Common myeloid progenitor, CD34-positive (primary cell): ENCODE results near the gene OCRL.
A peak's percentile ranks its signal among the peaks of the same experiment; 100 is the strongest.
"Not testable (repeated sequence)": the region's sequence is repeated elsewhere in the genome, so short reads cannot be mapped to it uniquely, and the experiment has no call there.

Source experiments
- CTCF ChIA-PET: fragments of 350-600 bp; sonication (Branson Sonifier 250); formaldehyde crosslinking; loops from one replicate; lab custom pipeline; 2021; ENCODE audit warnings: antibody characterized with exemption; lab: Charles Lee
- POLR2A ChIA-PET: fragments of 350-600 bp; sonication (Branson Sonifier 250); formaldehyde crosslinking; loops from one replicate; lab custom pipeline; 2021; ENCODE audit warnings: antibody characterized with exemption; lab: Charles Lee
- DNase-seq, 3 donors: peaks; one replicate each; pipeline versions ENCODE4 v3.0.0 to v3.0.0-alpha.2; 2013
- H3K27ac ChIP-seq, 2 experiments: 1 replicate in 1 of 2; 2 replicates in 1 of 2; pipeline ENCODE4 v1.7.0; 2013; ENCODE audit warnings: inconsistent platforms in 2 of 2, low read length in 2 of 2, mild to moderate bottlenecking in 2 of 2, low read depth in 1 of 2, moderate library complexity in 1 of 2; ENCODE audit not compliant: severe bottlenecking in 2 of 2, insufficient read depth in 1 of 2, poor library complexity in 1 of 2
- H3K27me3 ChIP-seq, 5 experiments: replicated peaks in 2 of 5; 1 replicate in 3 of 5; 2 replicates in 2 of 5; pipeline versions ENCODE4 v1.6.1 to v1.7.0; 2013; ENCODE audit warnings: low read length in 4 of 5, mild to moderate bottlenecking in 2 of 5, moderate library complexity in 2 of 5, inconsistent platforms in 1 of 5; ENCODE audit not compliant: insufficient read depth in 5 of 5, control insufficient read depth in 4 of 5
- H3K36me3 ChIP-seq, 4 experiments: 1 replicate in 2 of 4; 2 replicates in 2 of 4; pipeline versions ENCODE4 v1.6.1 to v1.7.0; 2013; ENCODE audit warnings: low read length in 3 of 4, control low read depth in 1 of 4, mild to moderate bottlenecking in 1 of 4; ENCODE audit not compliant: control insufficient read depth in 4 of 4, insufficient read depth in 4 of 4
- H3K4me1 ChIP-seq, 4 experiments: 1 replicate in 3 of 4; 2 replicates in 1 of 4; pipeline versions ENCODE4 v1.6.1 to v1.7.1; 2013; ENCODE audit warnings: low read length in 3 of 4, mild to moderate bottlenecking in 3 of 4, control low read depth in 1 of 4, inconsistent platforms in 1 of 4, moderate library complexity in 1 of 4; ENCODE audit not compliant: control insufficient read depth in 4 of 4, insufficient read depth in 4 of 4; ENCODE audit errors: control extremely low read depth in 1 of 4
- H3K4me3 ChIP-seq, 7 experiments: 1 replicate in 4 of 7; 2 replicates in 3 of 7; pipeline versions ENCODE4 v1.5.1 to v1.7.0; 2013; ENCODE audit warnings: mild to moderate bottlenecking in 7 of 7, low read length in 6 of 7, moderate library complexity in 6 of 7, inconsistent platforms in 2 of 7, low read depth in 2 of 7, control low read depth in 1 of 7; ENCODE audit not compliant: insufficient read depth in 4 of 7, control insufficient read depth in 1 of 7; ENCODE audit errors: extremely low read depth in 1 of 7
- H3K9me3 ChIP-seq, 5 experiments: 1 replicate in 4 of 5; 2 replicates in 1 of 5; pipeline versions ENCODE4 v1.6.1 to v1.7.1; 2013; ENCODE audit warnings: low read length in 4 of 5, mild to moderate bottlenecking in 2 of 5, inconsistent platforms in 1 of 5, low read depth in 1 of 5, moderate library complexity in 1 of 5; ENCODE audit not compliant: control insufficient read depth in 4 of 5, insufficient read depth in 2 of 5; ENCODE audit errors: control extremely low read depth in 1 of 5
- WGBS: methylation state at CpG from one replicate; pipeline ENCODE4 v1.1.5; 2013; ENCODE audit not compliant: insufficient coverage; 5-methylcytosine and 5-hydroxymethylcytosine counted together

OCRL gene

GRCh38 chrX:129553619-129554288, 13.7 kb downstream of the OCRL start:
- DNase-seq, result peak in 2 of 3 donors; percentile 56 to 71
- WGBS, result 33% methylated on average over 3 of the region's 3 CpGs
- no peaks in the 10 kb centered on the region for H3K27me3 ChIP-seq
- ChIA-PET POLR2A (interaction anchor here (0.6 kb wide), 1 partner anchor 12 kb away, joined by 3 read pairs; no protein-coding TSS in a partner anchor), CTCF (no interaction called here)
- peaks cover 0 to 25% (median 10%) of the 10 kb centered on the region in 4 experiments for H3K36me3 ChIP-seq
- no peak overlapping the region for H3K4me3 ChIP-seq
- no peaks in the 10 kb centered on the region for H3K9me3 ChIP-seq
- no peak overlapping the region for H3K27ac ChIP-seq
- H3K4me1 ChIP-seq, result peaks cover 0 to 11% (median 5%) of the 10 kb centered on the region in 4 experiments

DNA sequence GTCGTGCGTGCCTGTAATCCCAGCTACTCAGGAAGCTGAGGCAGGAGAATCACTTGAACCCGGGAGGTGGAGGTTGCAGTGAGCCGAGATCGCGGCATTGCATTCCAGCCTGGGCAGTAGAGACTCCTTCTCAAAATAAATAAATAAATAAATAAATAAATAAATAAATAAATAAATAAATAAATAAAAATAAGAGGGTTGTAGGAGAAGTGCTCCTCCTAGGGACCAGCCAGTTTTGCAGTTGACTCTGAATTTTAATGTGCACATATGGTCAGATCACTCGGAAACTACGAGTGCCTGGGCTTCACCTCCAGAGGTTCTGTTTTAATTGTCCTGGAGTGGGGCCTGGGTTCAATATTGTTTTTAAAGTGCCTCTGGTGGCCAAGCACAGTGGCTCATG, 14.8 kb downstream of the OCRL start:
- CTCF ChIA-PET, H3K27me3 ChIP-seq, H3K4me3 ChIP-seq, H3K27ac ChIP-seq, POLR2A ChIA-PET, H3K9me3 ChIP-seq, DNase-seq: not testable (repeated sequence)
- 79% methylated on average over 2 of the region's 8 CpGs for WGBS
- Histone ChIP-seq H3K4me1 (peaks cover 0 to 11% (median 5%) of the 10 kb centered on the region in 4 experiments), H3K36me3 (peaks cover 0 to 30% (median 12%) of the 10 kb centered on the region in 4 experiments)

DNA sequence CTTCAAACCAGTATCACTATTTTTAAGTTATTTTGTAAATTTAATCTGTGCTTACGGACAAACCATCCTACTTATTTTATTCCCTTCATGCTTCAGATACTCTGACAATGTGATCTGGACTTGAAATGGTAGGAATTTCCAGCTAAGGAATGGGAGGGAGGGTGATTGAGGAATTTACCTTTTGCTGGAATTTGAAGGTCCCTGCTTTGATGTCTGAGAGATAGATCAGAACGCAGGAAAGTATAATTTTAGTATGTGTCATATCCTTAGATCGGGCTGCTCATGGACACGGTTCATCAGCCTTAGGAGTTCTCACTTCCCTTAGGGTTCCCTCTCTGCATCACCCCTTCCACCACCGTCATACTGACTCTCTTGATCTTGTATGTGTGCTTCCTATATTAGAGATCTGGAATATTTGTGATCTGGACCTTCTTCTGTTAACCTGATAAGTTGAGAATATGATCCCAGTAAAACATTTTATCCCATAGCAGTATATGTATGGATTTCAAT, 16.8 kb downstream of the OCRL start:
- H3K27me3 ChIP-seq, result no peaks in the 10 kb centered on the region
- peaks cover 8 to 48% (median 19%) of the 10 kb centered on the region in 4 experiments for H3K36me3 ChIP-seq
- no CpG with 5 or more reads among the region's 5 CpGs for WGBS
- no peak overlapping the region for H3K4me3 ChIP-seq
- CTCF ChIA-PET, result interaction anchor here (1.4 kb wide), 1 partner anchor 10 kb away, joined by 4 read pairs; no protein-coding TSS in a partner anchor
- peak overlapping the region in 1 of 2 experiments; percentile 30 for H3K27ac ChIP-seq
- POLR2A ChIA-PET, result no interaction called here
- peaks cover 0 to 11% (median 5%) of the 10 kb centered on the region in 4 experiments for H3K4me1 ChIP-seq
- H3K9me3 ChIP-seq, result no peaks in the 10 kb centered on the region
- no peak for DNase-seq

- ChIA-PET CTCF (interaction anchor here (1.2 to 1.4 kb wide), 3 partner anchors 12 to 348 kb away, joined by 3 to 4 read pairs (median 3); partner anchors contain the start of gene UTP14A), POLR2A (no interaction called here)
- Histone ChIP-seq H3K27ac (no peak overlapping the region), H3K36me3 (peaks cover 8 to 56% (median 25%) of the 10 kb centered on the region in 4 experiments), H3K4me3 (no peak overlapping the region), H3K4me1 (peaks cover 0 to 11% (median 5%) of the 10 kb centered on the region in 4 experiments), H3K27me3 (no peaks in the 10 kb centered on the region), H3K9me3 (no peaks in the 10 kb centered on the region)
- DNase-seq, result no peak
- 67% methylated on average over 1 of the region's 1 CpG for WGBS
These were observed 17.9 kb downstream of the OCRL start for GRCh38 chrX:129557844-129558480.

GRCh38 chrX:129559783-129560182, 19.7 kb downstream of the OCRL start:
- ChIA-PET POLR2A (no interaction called here), CTCF (no interaction called here)
- no peak overlapping the region for H3K27ac ChIP-seq
- no peak overlapping the region for H3K4me3 ChIP-seq
- DNase-seq, result no peak
- no peaks in the 10 kb centered on the region for H3K4me1 ChIP-seq
- no CpG with 5 or more reads among the region's 1 CpG for WGBS
- H3K9me3 ChIP-seq, result no peaks in the 10 kb centered on the region
- peaks cover 8 to 61% (median 28%) of the 10 kb centered on the region in 4 experiments for H3K36me3 ChIP-seq
- H3K27me3 ChIP-seq, result no peaks in the 10 kb centered on the region

DNA sequence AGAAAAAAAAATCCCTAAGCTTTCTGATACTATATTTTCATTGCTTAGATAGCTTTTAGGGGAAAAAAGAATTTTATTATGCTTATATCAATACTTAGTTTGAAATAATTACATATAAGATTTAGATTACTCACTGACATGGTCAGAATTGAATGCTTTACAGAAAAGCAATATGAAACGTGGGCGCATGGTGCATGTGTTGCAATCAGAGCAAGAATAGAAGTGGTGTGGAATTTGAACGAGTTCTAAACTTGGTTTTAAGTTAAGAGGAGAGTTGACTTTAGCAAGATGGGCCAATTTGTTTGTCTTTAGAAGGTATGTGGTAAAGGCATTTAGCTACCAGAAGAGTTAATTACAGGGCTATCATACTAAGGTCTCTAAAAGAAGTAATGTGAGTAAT, 21.4 kb downstream of the OCRL start:
- 77% methylated on average over 3 of the region's 3 CpGs for WGBS
- H3K27ac ChIP-seq, result no peak overlapping the region
- H3K27me3 ChIP-seq, result no peaks in the 10 kb centered on the region
- POLR2A ChIA-PET, result no interaction called here
- CTCF ChIA-PET, result interaction anchor here (1.1 kb wide), 1 partner anchor 27 kb away, joined by 3 read pairs; no protein-coding TSS in a partner anchor
- no peak for DNase-seq
- no peaks in the 10 kb centered on the region for H3K4me1 ChIP-seq
- H3K9me3 ChIP-seq, result no peaks in the 10 kb centered on the region
- H3K4me3 ChIP-seq, result no peak overlapping the region
- H3K36me3 ChIP-seq, result peaks cover 8 to 61% (median 26%) of the 10 kb centered on the region in 4 experiments

- WGBS, result no CpG with 5 or more reads among the region's 5 CpGs
- H3K27ac ChIP-seq, DNase-seq, H3K4me3 ChIP-seq, H3K27me3 ChIP-seq, POLR2A ChIA-PET, CTCF ChIA-PET, H3K9me3 ChIP-seq, H3K4me1 ChIP-seq: not testable (repeated sequence)
- peaks cover 8 to 48% (median 18%) of the 10 kb centered on the region in 4 experiments for H3K36me3 ChIP-seq
These were observed 24.3 kb downstream of the OCRL start for GRCh38 chrX:129564345-129564744.
